HCT116 (cell line): Measurements from ENCODE around the gene SH3PXD2A. TPM values are rescaled to one million over a fixed set of nuclear protein-coding genes. Genes with fewer than 3 reads are reported as not detected.

Source experiments
- ATAC-seq: fragments of 200-7000 bp; cut with Tn5 transposase; 2 replicates; pipeline ENCODE4 v1.9.1; 2020; ENCODE audit warnings: mild to moderate bottlenecking, moderate library complexity
- BruUV-seq: library from RNA; stranded (reverse); fragments of 400-500 nt; replicated peaks from 2 replicates; lab custom pipeline; 2021; lab: Mats Ljungman, UMichigan
- CTCF ChIA-PET: fragments of 300-600 bp; sonication (Branson Sonifier 250); formaldehyde crosslinking; loops from one replicate; lab custom pipeline; 2021; ENCODE audit warnings: antibody characterized with exemption; lab: Charles Lee
- POLR2A ChIA-PET: fragments of 300-600, 350-600 bp; sonication (Branson Sonifier 250); formaldehyde crosslinking; loops from one replicate; lab custom pipeline; 2021; ENCODE audit warnings: antibody characterized with exemption; lab: Charles Lee
- RAD21 ChIA-PET, 2 experiments: fragments of 300-600 bp; sonication (Branson Sonifier 250); formaldehyde crosslinking; loops; one replicate each; lab custom pipeline; 2023; ENCODE audit warnings: low total read pairs in 2 of 2; ENCODE audit not compliant: uncharacterized antibody in 2 of 2, unreplicated experiment in 2 of 2, low non-redundant PET in 1 of 2; lab: Charles Lee
- DNase-seq: peaks from one replicate; pipeline ENCODE4 v3.0.0-alpha.2; 2010; ENCODE audit warnings: low read depth, low spot score
- H2AFZ ChIP-seq: fragments of 200-600 bp; shearing (Covaris generic), sonication (generic); 2 replicates; pipeline ENCODE4 v1.6.1; 2017; ENCODE audit warnings: low read depth, mixed run types, mixed read lengths, antibody characterized with exemption, low read length; ENCODE audit not compliant: poor library complexity, severe bottlenecking
- H3K27ac ChIP-seq: 2 replicates; pipeline ENCODE4 v1.5.1; 2012; ENCODE audit warnings: low read depth, low read length
- H3K27me3 ChIP-seq: fragments of 200-600 bp; sonication (generic); 2 replicates; pipeline ENCODE4 v1.6.1; 2016; ENCODE audit warnings: mixed run types, low read length, mixed read lengths; ENCODE audit not compliant: insufficient read depth
- H3K36me3 ChIP-seq, 2 experiments: fragments of 200-500 bp in 1 of 2; fragments of 200-600 bp in 1 of 2; sonication (Bioruptor generic) in 1 of 2; sonication (generic) in 1 of 2; 2 replicates each; pipeline versions ENCODE4 v1.5.1 to v1.6.1; 2014 to 2016; ENCODE audit warnings: low read length in 2 of 2, inconsistent platforms in 1 of 2, mixed read lengths in 1 of 2, mixed run types in 1 of 2; ENCODE audit not compliant: insufficient read depth in 2 of 2, control insufficient read depth in 1 of 2
- H3K4me1 ChIP-seq, 2 experiments: fragments of 200-600 bp in 1 of 2; sonication (generic) in 1 of 2; 2 replicates each; pipeline versions ENCODE4 v1.5.1 to v1.6.1; 2012 to 2017; ENCODE audit warnings: low read length in 2 of 2, inconsistent platforms in 1 of 2, mild to moderate bottlenecking in 1 of 2, mixed read lengths in 1 of 2, mixed run types in 1 of 2, moderate library complexity in 1 of 2; ENCODE audit not compliant: insufficient read depth in 2 of 2, control insufficient read depth in 1 of 2
- H3K4me2 ChIP-seq: fragments of 200-600 bp; sonication (generic); 2 replicates; pipeline ENCODE4 v1.6.1; 2017; ENCODE audit warnings: mixed run types, low read length, mixed read lengths
- H3K4me3 ChIP-seq, 2 experiments: fragments of 200-600 bp in 1 of 2; sonication (generic) in 1 of 2; replicated peaks in 1 of 2; 2 replicates each; pipeline ENCODE4 v1.5.1; 2011 to 2016; ENCODE audit warnings: low read length in 2 of 2, control low read depth in 1 of 2, low read depth in 1 of 2, mild to moderate bottlenecking in 1 of 2, mixed read lengths in 1 of 2, mixed run types in 1 of 2
- H3K79me2 ChIP-seq: fragments of 200-600 bp; sonication (generic); 2 replicates; pipeline ENCODE4 v1.6.1; 2017; ENCODE audit warnings: mild to moderate bottlenecking, mixed run types, low read length, moderate library complexity, mixed read lengths; ENCODE audit not compliant: insufficient read depth
- H3K9ac ChIP-seq: fragments of 200-600 bp; sonication (generic); 2 replicates; pipeline ENCODE4 v1.6.1; 2016; ENCODE audit warnings: low read length, mixed read lengths
- H3K9me2 ChIP-seq: fragments of 200-600 bp; sonication (generic), shearing (Covaris generic); 2 replicates; pipeline ENCODE4 v1.6.1; 2017; ENCODE audit warnings: mixed run types, mild to moderate bottlenecking, moderate library complexity; ENCODE audit not compliant: insufficient read depth
- H3K9me3 ChIP-seq, 2 experiments: fragments of 200-500 bp in 1 of 2; fragments of 200-600 bp in 1 of 2; sonication (Bioruptor generic) in 1 of 2; sonication (generic) in 1 of 2; 2 replicates each; pipeline ENCODE4 v1.6.1; 2014 to 2017; ENCODE audit warnings: low read length in 2 of 2, mixed read lengths in 2 of 2, inconsistent platforms in 1 of 2, low read depth in 1 of 2, mild to moderate bottlenecking in 1 of 2, mixed run types in 1 of 2, moderate library complexity in 1 of 2; ENCODE audit not compliant: control insufficient read depth in 1 of 2, insufficient read depth in 1 of 2
- H4K20me1 ChIP-seq: fragments of 200-600 bp; sonication (generic), shearing (Covaris generic); 2 replicates; pipeline ENCODE4 v1.6.1; 2017; ENCODE audit warnings: mixed run types, mild to moderate bottlenecking, moderate library complexity; ENCODE audit not compliant: insufficient read depth
- CBX3 ChIP-seq: IDR thresholded peaks from 2 replicates; pipeline ENCODE4 v1.6.1; 2012; ENCODE audit warnings: low read depth
- CEBPB ChIP-seq: IDR thresholded peaks from 2 replicates; pipeline ENCODE4 v1.6.1; 2012; ENCODE audit warnings: low read depth
- EZH2 ChIP-seq: fragments of 200-600 bp; sonication (generic); IDR thresholded peaks from 2 replicates; pipeline ENCODE4 v1.6.1; 2017; ENCODE audit warnings: antibody characterized with exemption, mixed run types
- EZH2phosphoT487 ChIP-seq: fragments of 200-600 bp; IDR thresholded peaks from 2 replicates; pipeline ENCODE4 v1.6.1; 2018; ENCODE audit warnings: antibody characterized with exemption, borderline replicate concordance
- JUND ChIP-seq: IDR thresholded peaks from 2 replicates; pipeline ENCODE4 v1.6.1; 2012
- POLR2A ChIP-seq: IDR thresholded peaks from 2 replicates; pipeline ENCODE4 v1.7.0; 2011; ENCODE audit warnings: borderline replicate concordance; ENCODE audit not compliant: insufficient read depth, insufficient read length; ENCODE audit errors: extremely low read depth
- SRF ChIP-seq: IDR thresholded peaks from 2 replicates; pipeline ENCODE4 v1.6.1; 2012; ENCODE audit warnings: low read depth
- ZFX ChIP-seq: fragments of 450-650 bp; IDR thresholded peaks from 2 replicates; pipeline ENCODE4 v1.6.1; 2017
- intact Hi-C: fragments of 100-400 bp; cut with micrococcal nuclease; formaldehyde crosslinking; loops from 2 replicates; pipeline ENCODE4 v1.10.0; 2022
- total RNA-seq: library from RNA; stranded (reverse); gene quantifications from one replicate; pipeline ENCODE4 v1.2.1, GENCODE V29; 2021; ENCODE audit not compliant: unreplicated experiment
- TF ChIP-seq, protein P1 (sequence below), 3 experiments: fragments of 200-600 bp in 1 of 3; sonication (generic) in 1 of 3; IDR thresholded peaks in 2 of 3; conservative IDR thresholded peaks in 1 of 3; 2 replicates each; pipeline ENCODE4 v1.5.1; 2012 to 2017; ENCODE audit warnings: low read depth in 2 of 3, low read length in 2 of 3, antibody characterized with exemption in 1 of 3, borderline replicate concordance in 1 of 3, control low read depth in 1 of 3, mild to moderate bottlenecking in 1 of 3, mixed read lengths in 1 of 3, mixed run types in 1 of 3, moderate library complexity in 1 of 3; ENCODE audit not compliant: insufficient read depth in 1 of 3
- TF ChIP-seq, protein P2 (sequence below): IDR thresholded peaks from 2 replicates; pipeline ENCODE4 v1.6.1; 2012; ENCODE audit warnings: low read depth
- TF ChIP-seq, protein P3 (sequence below): IDR thresholded peaks from 2 replicates; pipeline ENCODE4 v1.6.1; 2012

SH3PXD2A gene
- total RNA-seq, 1 experiment from 2014 or later, result 8.7 TPM

- no peak overlapping the region for H3K4me3 ChIP-seq
- RAD21 ChIA-PET, result no interaction called here
- peak overlapping the region; percentile 8; the same call in 1 of the 2 replicates for H3K4me2 ChIP-seq
- H2AFZ ChIP-seq, result no peak overlapping the region
- BruUV-seq, result no TSS peak
- intact Hi-C loops, result no loop called here
- no peak overlapping the region for H3K9ac ChIP-seq
- H3K9me3 ChIP-seq, result no peaks in the 10 kb centered on the region
- no peaks in the 10 kb centered on the region for H4K20me1 ChIP-seq
- no peaks in the 10 kb centered on the region for H3K79me2 ChIP-seq
- no peak overlapping the region for H3K27ac ChIP-seq
- CTCF ChIA-PET, result interaction anchor here (1.4 to 2.3 kb wide), 2 partner anchors 10 kb away, joined by 7 read pairs; no protein-coding TSS in a partner anchor
- peak; percentile 26 for ATAC-seq
- no peak for TF ChIP-seq ZFX
- TF ChIP-seq SRF, result no peak
- no peak for TF ChIP-seq EZH2
- no peak for TF ChIP-seq JUND
- TF ChIP-seq, protein P1, sequence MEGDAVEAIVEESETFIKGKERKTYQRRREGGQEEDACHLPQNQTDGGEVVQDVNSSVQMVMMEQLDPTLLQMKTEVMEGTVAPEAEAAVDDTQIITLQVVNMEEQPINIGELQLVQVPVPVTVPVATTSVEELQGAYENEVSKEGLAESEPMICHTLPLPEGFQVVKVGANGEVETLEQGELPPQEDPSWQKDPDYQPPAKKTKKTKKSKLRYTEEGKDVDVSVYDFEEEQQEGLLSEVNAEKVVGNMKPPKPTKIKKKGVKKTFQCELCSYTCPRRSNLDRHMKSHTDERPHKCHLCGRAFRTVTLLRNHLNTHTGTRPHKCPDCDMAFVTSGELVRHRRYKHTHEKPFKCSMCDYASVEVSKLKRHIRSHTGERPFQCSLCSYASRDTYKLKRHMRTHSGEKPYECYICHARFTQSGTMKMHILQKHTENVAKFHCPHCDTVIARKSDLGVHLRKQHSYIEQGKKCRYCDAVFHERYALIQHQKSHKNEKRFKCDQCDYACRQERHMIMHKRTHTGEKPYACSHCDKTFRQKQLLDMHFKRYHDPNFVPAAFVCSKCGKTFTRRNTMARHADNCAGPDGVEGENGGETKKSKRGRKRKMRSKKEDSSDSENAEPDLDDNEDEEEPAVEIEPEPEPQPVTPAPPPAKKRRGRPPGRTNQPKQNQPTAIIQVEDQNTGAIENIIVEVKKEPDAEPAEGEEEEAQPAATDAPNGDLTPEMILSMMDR (IDR thresholded peaks at IDR 0.05 in 2 of 3, conservative IDR thresholded peaks at IDR 0.05 in 1 of 3; ENCODE audit: borderline replicate concordance in 1 of 3, insufficient read depth in 1 of 3, low read depth in 2 of 3, low read length in 2 of 3), result no peak
- TF ChIP-seq, protein P2, sequence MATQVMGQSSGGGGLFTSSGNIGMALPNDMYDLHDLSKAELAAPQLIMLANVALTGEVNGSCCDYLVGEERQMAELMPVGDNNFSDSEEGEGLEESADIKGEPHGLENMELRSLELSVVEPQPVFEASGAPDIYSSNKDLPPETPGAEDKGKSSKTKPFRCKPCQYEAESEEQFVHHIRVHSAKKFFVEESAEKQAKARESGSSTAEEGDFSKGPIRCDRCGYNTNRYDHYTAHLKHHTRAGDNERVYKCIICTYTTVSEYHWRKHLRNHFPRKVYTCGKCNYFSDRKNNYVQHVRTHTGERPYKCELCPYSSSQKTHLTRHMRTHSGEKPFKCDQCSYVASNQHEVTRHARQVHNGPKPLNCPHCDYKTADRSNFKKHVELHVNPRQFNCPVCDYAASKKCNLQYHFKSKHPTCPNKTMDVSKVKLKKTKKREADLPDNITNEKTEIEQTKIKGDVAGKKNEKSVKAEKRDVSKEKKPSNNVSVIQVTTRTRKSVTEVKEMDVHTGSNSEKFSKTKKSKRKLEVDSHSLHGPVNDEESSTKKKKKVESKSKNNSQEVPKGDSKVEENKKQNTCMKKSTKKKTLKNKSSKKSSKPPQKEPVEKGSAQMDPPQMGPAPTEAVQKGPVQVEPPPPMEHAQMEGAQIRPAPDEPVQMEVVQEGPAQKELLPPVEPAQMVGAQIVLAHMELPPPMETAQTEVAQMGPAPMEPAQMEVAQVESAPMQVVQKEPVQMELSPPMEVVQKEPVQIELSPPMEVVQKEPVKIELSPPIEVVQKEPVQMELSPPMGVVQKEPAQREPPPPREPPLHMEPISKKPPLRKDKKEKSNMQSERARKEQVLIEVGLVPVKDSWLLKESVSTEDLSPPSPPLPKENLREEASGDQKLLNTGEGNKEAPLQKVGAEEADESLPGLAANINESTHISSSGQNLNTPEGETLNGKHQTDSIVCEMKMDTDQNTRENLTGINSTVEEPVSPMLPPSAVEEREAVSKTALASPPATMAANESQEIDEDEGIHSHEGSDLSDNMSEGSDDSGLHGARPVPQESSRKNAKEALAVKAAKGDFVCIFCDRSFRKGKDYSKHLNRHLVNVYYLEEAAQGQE, result no peak
- no peak for TF ChIP-seq CBX3
- TF ChIP-seq EZH2phosphoT487, result no peak
- no peak for TF ChIP-seq POLR2A
- TF ChIP-seq CEBPB, result no peak
- TF ChIP-seq, protein P3, sequence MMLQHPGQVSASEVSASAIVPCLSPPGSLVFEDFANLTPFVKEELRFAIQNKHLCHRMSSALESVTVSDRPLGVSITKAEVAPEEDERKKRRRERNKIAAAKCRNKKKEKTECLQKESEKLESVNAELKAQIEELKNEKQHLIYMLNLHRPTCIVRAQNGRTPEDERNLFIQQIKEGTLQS, result no peak
- no peaks in the 10 kb centered on the region for H3K9me2 ChIP-seq
- DNase-seq, result no peak
- no peaks in the 10 kb centered on the region for H3K27me3 ChIP-seq
- H3K36me3 ChIP-seq, result no peaks in the 10 kb centered on the region
- POLR2A ChIA-PET, result no interaction called here
- H3K4me1 ChIP-seq, result peaks cover 6 to 8% of the 10 kb centered on the region in 2 experiments; a peak in 3 of 4 replicates
Measured at GRCh38 chr10:103676058-103676785, 179.2 kb downstream of the SH3PXD2A start.
